ENCODE results near the gene HLA-DMA.

HLA-DMA gene

GRCh38 chr6:32974016-32974333 is 21.1 kb upstream of the HLA-DMA start:
- Histone ChIP-seq H3K27ac (ENCODE audit: low read depth, low read length) (no peak overlapping the region), H3K4me1 (ENCODE audit: control insufficient read depth, insufficient read depth, low read length) (peaks cover 2% of the 10 kb centered on the region; the same call in 1 of the 2 replicates), H3K9me3 (ENCODE audit: control insufficient read depth, insufficient read depth, low read length) (no peaks in the 10 kb centered on the region), H3K27me3 (ENCODE audit: control insufficient read depth, insufficient read depth, low read length) (no peaks in the 10 kb centered on the region), H3K4me3 (ENCODE audit: low read depth, low read length) (peak overlapping the region; percentile 89), H3K9ac (ENCODE audit: low read depth, low read length) (peak overlapping the region; percentile 92), H3K36me3 (ENCODE audit: control insufficient read depth, insufficient read depth, low read length) (peaks cover 72% of the 10 kb centered on the region)

DNA sequence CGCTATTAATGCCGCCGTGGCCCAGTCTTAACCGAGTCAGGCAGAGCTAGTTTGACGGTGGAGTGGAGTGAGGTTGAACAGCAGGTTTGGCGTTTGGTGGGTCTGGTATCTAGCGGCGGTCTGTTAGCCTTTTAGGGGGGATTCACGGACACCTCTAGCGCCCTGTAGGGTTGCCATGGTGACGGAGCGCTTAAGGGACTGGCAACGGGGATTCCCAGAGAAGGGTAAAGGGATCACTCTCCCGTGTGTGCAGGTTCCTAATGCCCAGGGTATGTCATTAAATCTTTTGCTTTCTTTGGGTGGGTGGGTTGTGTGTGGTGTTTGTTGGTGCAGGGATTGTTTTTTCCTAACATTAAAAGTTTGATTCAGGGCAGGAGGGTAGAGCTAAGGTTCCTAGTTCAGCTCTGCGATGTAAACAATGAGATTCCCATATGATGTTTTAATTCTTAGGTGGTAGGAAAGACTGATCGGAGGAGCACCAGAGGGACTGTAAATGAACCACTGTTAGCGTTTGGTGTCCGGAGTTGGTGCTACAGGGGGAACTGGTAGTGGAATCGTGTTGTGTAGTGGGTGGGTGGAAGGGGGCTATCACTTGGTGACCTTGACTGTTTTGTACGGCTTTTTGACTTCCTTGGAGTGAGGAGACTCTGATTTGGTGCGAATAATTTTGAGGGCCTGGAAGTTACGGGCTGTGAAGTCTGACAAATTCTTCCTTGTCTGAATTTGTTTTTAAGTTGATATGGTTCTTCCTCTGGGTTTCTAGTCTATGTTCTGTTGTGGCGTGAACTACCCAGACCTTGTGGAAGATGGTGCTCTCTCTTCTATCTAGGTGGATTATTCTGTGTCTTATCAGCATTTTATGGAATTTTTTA is 20.5 kb upstream of the HLA-DMA start:
- peak overlapping the region; percentile 100 for H3K27ac ChIP-seq (ENCODE audit: low read depth, low read length)
- peak overlapping the region; percentile 89 for H3K4me3 ChIP-seq (ENCODE audit: low read depth, low read length)
- peaks cover 2% of the 10 kb centered on the region; the same call in 1 of the 2 replicates for H3K4me1 ChIP-seq (ENCODE audit: control insufficient read depth, insufficient read depth, low read length)
- H3K9me3 ChIP-seq (ENCODE audit: control insufficient read depth, insufficient read depth, low read length), result no peaks in the 10 kb centered on the region
- H3K27me3 ChIP-seq (ENCODE audit: control insufficient read depth, insufficient read depth, low read length), result no peaks in the 10 kb centered on the region
- H3K9ac ChIP-seq (ENCODE audit: low read depth, low read length), result peak overlapping the region; percentile 92
- H3K36me3 ChIP-seq (ENCODE audit: control insufficient read depth, insufficient read depth, low read length), result peaks cover 66% of the 10 kb centered on the region

DNA sequence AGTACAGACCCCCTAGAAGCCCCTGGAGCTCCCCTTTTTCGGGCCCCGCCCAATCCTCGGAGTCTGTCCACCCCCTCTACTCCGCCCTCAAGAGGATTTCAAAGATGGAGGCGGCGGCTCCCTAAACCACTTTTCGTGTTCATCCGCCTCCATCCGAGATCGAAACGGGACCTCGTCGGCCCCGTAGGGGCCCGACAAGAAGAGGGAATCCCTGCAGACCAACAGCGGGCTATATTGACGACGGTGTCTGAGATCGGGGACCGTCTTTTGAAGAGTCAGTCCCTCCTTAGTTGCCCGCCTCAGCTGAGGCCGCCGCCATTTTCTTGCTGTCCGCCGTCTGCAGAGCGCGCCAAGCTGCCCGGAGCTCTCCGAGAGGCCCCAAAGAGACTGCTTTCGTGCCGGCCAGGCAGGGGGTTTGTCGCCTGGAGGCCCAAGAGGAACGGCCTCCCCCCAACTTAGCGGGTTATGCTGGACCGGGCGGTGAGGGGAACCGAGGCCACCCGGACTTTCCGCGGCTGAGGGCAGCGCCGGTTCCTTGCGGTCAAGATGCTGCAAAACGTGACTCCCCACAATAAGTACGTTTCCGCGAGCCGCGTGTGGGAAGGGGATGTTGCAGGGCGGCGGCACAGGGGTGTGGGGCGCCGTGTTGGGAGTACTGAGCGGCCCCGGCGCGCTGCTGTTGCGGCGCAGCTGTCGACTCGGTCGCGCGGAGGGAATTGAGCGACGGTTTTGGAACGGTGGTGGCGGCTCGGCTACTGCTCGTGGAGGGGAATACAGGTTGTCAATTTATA is 19.7 kb upstream of the HLA-DMA start:
- Histone ChIP-seq H3K4me1 (ENCODE audit: control insufficient read depth, insufficient read depth, low read length) (peaks cover 2% of the 10 kb centered on the region; the same call in 1 of the 2 replicates), H3K36me3 (ENCODE audit: control insufficient read depth, insufficient read depth, low read length) (peaks cover 58% of the 10 kb centered on the region)

GRCh38 chr6:32971581-32972352 is 18.9 kb upstream of the HLA-DMA start:
- H3K9me3 ChIP-seq (ENCODE audit: control insufficient read depth, insufficient read depth, low read length), result no peaks in the 10 kb centered on the region
- peak overlapping the region; percentile 100 for H3K9ac ChIP-seq (ENCODE audit: low read depth, low read length)
- H3K27me3 ChIP-seq (ENCODE audit: control insufficient read depth, insufficient read depth, low read length), result no peaks in the 10 kb centered on the region
- H3K4me1 ChIP-seq (ENCODE audit: control insufficient read depth, insufficient read depth, low read length), result peaks cover 9% of the 10 kb centered on the region; the same call in 1 of the 2 replicates
- H3K4me3 ChIP-seq (ENCODE audit: low read depth, low read length), result peak overlapping the region; percentile 89
- H3K36me3 ChIP-seq (ENCODE audit: control insufficient read depth, insufficient read depth, low read length), result peaks cover 50% of the 10 kb centered on the region
- H3K27ac ChIP-seq (ENCODE audit: low read depth, low read length), result peak overlapping the region; percentile 100

More for the DNA sequence above, 19.7 kb upstream of the HLA-DMA start:
- Histone ChIP-seq H3K4me3 (ENCODE audit: low read depth, low read length) (peak overlapping the region; percentile 89), H3K27ac (ENCODE audit: low read depth, low read length) (peak overlapping the region; percentile 100), H3K9me3 (ENCODE audit: control insufficient read depth, insufficient read depth, low read length) (no peaks in the 10 kb centered on the region), H3K9ac (ENCODE audit: low read depth, low read length) (peak overlapping the region; percentile 92), H3K27me3 (ENCODE audit: control insufficient read depth, insufficient read depth, low read length) (no peaks in the 10 kb centered on the region)

- peak overlapping the region; percentile 100 for H3K9ac ChIP-seq (ENCODE audit: low read depth, low read length)
- H3K4me1 ChIP-seq (ENCODE audit: control insufficient read depth, insufficient read depth, low read length), result peaks cover 12% of the 10 kb centered on the region; the same call in 1 of the 2 replicates
- no peaks in the 10 kb centered on the region for H3K27me3 ChIP-seq (ENCODE audit: control insufficient read depth, insufficient read depth, low read length)
- peak overlapping the region; percentile 100 for H3K27ac ChIP-seq (ENCODE audit: low read depth, low read length)
- peak overlapping the region; percentile 89 for H3K4me3 ChIP-seq (ENCODE audit: low read depth, low read length)
- no peaks in the 10 kb centered on the region for H3K9me3 ChIP-seq (ENCODE audit: control insufficient read depth, insufficient read depth, low read length)
- H3K36me3 ChIP-seq (ENCODE audit: control insufficient read depth, insufficient read depth, low read length), result peaks cover 45% of the 10 kb centered on the region
Measured at GRCh38 chr6:32971242-32971580, 18.3 kb upstream of the HLA-DMA start.

DNA sequence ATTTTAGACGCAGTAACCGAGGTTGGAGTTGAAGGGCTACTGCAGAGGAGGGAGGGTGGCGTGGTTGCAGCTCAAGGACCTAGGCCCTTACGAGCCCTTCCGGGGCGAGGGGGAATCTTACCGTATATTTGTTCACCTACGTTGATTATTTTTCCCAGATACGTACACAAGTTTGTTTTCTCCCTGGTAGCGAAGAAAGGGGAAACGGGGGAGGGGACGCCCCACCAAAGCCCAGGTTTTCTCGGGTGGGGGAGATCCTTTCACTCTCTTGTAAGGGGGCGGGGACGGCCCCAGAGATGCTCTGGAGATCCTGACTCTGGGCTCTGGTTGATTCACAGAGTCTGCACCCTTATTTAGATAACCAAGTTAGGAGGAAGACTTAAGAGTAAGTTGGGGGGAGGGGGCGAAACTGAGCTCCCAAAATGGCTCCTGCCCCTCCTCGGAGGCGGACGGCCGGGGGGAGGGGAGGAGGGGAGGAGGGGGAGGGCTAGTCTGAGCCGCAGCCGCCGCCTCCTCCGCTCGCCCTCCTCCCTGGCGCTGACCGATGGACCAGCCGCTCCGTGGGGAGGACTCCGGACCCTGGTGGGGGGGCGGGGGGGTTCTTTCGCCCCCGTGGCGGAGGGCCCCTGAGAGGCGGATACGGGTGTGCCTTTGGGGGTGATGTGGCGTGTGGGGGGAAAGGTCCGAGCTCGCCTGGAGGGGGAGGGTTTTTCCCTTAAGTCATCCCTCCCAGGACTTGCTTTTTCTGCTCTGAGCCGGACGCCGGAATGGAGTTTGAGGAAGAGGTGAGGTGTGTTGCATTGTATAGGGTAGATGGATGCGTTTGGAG is 17.7 kb upstream of the HLA-DMA start:
- H3K27me3 ChIP-seq (ENCODE audit: control insufficient read depth, insufficient read depth, low read length), result no peaks in the 10 kb centered on the region
- H3K27ac ChIP-seq (ENCODE audit: low read depth, low read length), result peak overlapping the region; percentile 100
- H3K9ac ChIP-seq (ENCODE audit: low read depth, low read length), result peak overlapping the region; percentile 100
- peaks cover 12% of the 10 kb centered on the region; the same call in 1 of the 2 replicates for H3K4me1 ChIP-seq (ENCODE audit: control insufficient read depth, insufficient read depth, low read length)
- peaks cover 39% of the 10 kb centered on the region for H3K36me3 ChIP-seq (ENCODE audit: control insufficient read depth, insufficient read depth, low read length)
- no peaks in the 10 kb centered on the region for H3K9me3 ChIP-seq (ENCODE audit: control insufficient read depth, insufficient read depth, low read length)
- H3K4me3 ChIP-seq (ENCODE audit: low read depth, low read length), result peak overlapping the region; percentile 89

DNA sequence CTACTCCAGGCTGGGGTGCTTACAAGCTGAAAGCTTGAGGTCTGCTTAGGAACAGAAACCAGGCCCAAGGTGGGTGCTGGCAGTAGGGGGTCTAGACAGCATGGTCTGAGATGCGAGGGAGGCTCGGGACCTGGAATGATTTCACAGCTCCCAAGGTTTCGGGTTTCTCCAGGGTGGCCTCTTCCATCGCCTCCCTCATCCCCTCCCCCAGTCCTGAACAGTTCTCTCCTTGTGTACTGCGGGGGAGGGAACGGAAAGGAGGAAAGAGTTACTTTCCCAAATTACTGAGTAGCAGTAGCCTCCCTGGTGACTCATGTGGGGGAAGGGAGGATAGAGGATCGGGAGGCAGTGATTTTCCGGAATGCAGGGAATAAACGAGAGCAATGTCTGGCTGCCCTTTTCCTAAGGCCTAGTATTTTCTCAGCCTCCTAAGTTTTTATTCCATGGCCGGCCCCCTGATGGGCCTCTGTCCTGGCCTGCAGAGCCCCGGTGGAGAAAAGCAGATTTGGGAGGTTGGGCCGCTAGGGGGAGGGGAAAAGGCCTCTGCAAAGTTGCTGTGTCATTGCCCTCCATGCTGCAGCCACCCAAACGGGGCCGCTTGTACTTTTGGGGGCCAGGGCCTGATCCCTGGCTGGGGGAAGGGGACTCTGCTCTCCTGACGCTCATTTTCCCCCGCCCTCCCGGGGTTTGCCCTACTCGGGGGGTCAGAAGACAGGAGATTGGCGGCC is 17.0 kb upstream of the HLA-DMA start:
- Histone ChIP-seq H3K4me1 (ENCODE audit: control insufficient read depth, insufficient read depth, low read length) (peaks cover 9% of the 10 kb centered on the region; the same call in 1 of the 2 replicates), H3K9ac (ENCODE audit: low read depth, low read length) (peak overlapping the region; percentile 100), H3K4me3 (ENCODE audit: low read depth, low read length) (peak overlapping the region; percentile 89), H3K27ac (ENCODE audit: low read depth, low read length) (peak overlapping the region; percentile 100), H3K9me3 (ENCODE audit: control insufficient read depth, insufficient read depth, low read length) (no peaks in the 10 kb centered on the region), H3K27me3 (ENCODE audit: control insufficient read depth, insufficient read depth, low read length) (no peaks in the 10 kb centered on the region), H3K36me3 (ENCODE audit: control insufficient read depth, insufficient read depth, low read length) (peaks cover 31% of the 10 kb centered on the region)

DNA sequence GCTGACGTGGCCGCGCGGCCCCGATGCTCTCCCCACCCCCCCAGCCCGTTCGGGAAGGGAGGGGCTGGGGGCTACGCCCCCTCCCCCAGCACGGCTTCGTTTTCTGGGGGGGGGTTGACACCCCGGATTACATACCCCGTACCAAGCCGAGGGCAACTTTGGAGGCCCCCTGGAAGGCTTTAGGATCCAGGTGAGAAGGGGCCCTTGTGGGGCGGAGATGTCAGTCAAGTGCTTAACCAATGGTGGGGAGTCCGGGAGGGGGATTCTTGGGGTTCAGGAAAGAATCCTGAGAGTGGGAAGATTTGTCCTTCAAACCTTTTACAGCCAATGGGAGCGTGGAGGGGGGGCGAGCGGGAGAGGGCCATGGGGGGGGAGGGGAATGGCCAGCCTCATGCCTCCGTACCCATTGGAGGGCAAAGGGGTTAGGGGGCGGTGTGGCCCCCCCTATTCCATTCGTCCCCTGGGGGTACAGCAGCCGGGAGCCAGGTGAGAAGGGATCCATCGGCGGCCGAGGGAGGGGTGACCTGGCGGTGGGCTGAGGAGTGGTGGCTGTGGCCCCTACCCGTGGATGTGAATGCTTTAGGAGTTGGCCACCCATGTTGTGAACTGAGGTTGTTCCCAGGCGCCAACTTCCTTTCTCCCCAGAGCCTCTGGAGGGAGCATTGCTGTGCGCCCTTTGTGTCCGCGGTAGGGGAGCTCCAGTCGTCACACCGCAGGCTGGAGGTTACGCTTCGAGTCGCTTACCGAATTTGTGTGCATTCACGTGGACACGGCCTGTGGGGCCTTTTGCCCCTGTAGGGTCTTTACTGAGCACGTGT is 16.2 kb upstream of the HLA-DMA start:
- no peaks in the 10 kb centered on the region for H3K27me3 ChIP-seq (ENCODE audit: control insufficient read depth, insufficient read depth, low read length)
- peak overlapping the region; percentile 100 for H3K27ac ChIP-seq (ENCODE audit: low read depth, low read length)
- H3K4me3 ChIP-seq (ENCODE audit: low read depth, low read length), result peak overlapping the region; percentile 89
- peaks cover 23% of the 10 kb centered on the region for H3K36me3 ChIP-seq (ENCODE audit: control insufficient read depth, insufficient read depth, low read length)
- peaks cover 9% of the 10 kb centered on the region; the same call in 1 of the 2 replicates for H3K4me1 ChIP-seq (ENCODE audit: control insufficient read depth, insufficient read depth, low read length)
- no peaks in the 10 kb centered on the region for H3K9me3 ChIP-seq (ENCODE audit: control insufficient read depth, insufficient read depth, low read length)
- H3K9ac ChIP-seq (ENCODE audit: low read depth, low read length), result peak overlapping the region; percentile 100

Data from HUES48 (cell line).